ENCODE results near the gene MIA. TPM values are rescaled to one million over a fixed set of nuclear protein-coding genes. Genes with fewer than 3 reads are reported as not detected.

The MIA gene
- total and polyA plus RNA-seq, 2 donors (not counting 1 experiment from before 2014, with no cell fraction given), result 0.99 TPM; not detected in 1

- Histone ChIP-seq H3K9ac (ENCODE audit: insufficient read depth, low read length) (no peak overlapping the region), H3K4me3 (replicated peaks in 1 of 4; ENCODE audit: control extremely low read depth in 1 of 4, insufficient read depth in 1 of 4, low read depth in 3 of 4, low read length in 4 of 4) (no peak overlapping the region), H3K79me2 (ENCODE audit: control insufficient read depth, insufficient read depth, low read length) (no peaks in the 10 kb centered on the region), H2AFZ (ENCODE audit: low read length) (no peak overlapping the region), H3K4me2 (ENCODE audit: extremely low read depth, insufficient read depth, low read length) (no peak overlapping the region), H3K36me3 (ENCODE audit: control insufficient read depth, insufficient read depth, low read length) (peaks cover 10% of the 10 kb centered on the region), H4K20me1 (ENCODE audit: control insufficient read depth, extremely low read depth, insufficient read depth, low read length) (no peaks in the 10 kb centered on the region), H3K9me3 (ENCODE audit: control insufficient read depth, insufficient read depth, low read depth, low read length) (no peaks in the 10 kb centered on the region), H3K27ac (ENCODE audit: insufficient read depth, low read length) (no peak overlapping the region), H3K27me3 (ENCODE audit: control insufficient read depth, insufficient read depth, low read length) (no peaks in the 10 kb centered on the region), H3K4me1 (ENCODE audit: control insufficient read depth, extremely low read depth, insufficient read depth, low read length) (no peaks in the 10 kb centered on the region)
- DNase-seq (ENCODE audit: low read depth in 2 of 2), result no peak
- TF ChIP-seq CTCF (conservative IDR thresholded peaks at IDR 0.05 in 1 of 2, IDR thresholded peaks at IDR 0.05 in 1 of 2; ENCODE audit: low read depth in 1 of 2, low read length in 2 of 2) (no peak), EZH2 (IDR thresholded peaks at IDR 0.05; ENCODE audit: low read length, missing control alignments) (no peak)
These were observed 32.8 kb upstream of the MIA start for GRCh38 chr19:40742477-40742876.

DNA sequence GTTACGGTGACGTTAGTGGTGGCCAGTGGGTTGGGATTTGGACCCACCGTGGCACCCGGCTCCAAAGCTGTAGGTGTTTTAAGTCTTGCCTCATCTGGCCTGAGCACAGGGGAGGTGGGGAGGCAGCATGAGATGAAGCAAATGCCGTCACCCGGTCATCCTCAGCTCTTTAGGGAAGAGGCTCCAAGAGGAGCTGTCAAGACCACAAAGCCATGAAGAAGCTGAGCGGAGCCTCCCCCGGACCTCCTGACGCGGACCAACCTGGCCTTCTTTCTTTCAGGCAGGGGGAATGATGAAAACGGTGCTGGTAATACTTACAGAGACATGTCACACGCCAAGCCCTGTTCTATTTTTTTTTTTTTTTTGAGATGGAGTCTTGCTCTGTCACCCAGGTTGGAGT lies 32.4 kb upstream of the MIA start:
- Histone ChIP-seq H3K79me2 (ENCODE audit: control insufficient read depth, insufficient read depth, low read length) (no peaks in the 10 kb centered on the region), H3K27me3 (ENCODE audit: control insufficient read depth, insufficient read depth, low read length) (no peaks in the 10 kb centered on the region)

DNA sequence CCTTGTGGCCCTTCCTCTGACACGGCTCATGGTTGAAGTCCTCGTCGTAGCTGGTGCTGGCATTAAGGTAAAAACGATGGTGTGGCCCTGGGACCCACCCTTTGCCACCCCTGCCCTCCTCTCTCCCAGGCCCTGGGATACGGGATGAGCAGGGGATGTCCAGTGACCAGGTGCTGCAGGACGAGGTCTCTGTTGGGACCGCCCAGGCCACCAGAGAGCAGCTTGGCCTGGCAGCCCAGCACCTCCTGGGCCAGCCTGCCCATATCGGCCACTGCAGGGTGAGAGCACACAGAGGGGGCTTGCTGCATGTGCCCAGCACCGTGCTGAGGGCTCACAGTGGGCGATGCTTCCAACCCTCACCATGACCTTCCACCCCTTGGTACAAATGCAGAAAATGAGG lies 31.4 kb upstream of the MIA start:
- Histone ChIP-seq H3K27me3 (ENCODE audit: control insufficient read depth, insufficient read depth, low read length) (no peaks in the 10 kb centered on the region), H3K4me3 (replicated peaks in 1 of 4; ENCODE audit: control extremely low read depth in 1 of 4, insufficient read depth in 1 of 4, low read depth in 3 of 4, low read length in 4 of 4) (no peak overlapping the region), H4K20me1 (ENCODE audit: control insufficient read depth, extremely low read depth, insufficient read depth, low read length) (no peaks in the 10 kb centered on the region), H3K36me3 (ENCODE audit: control insufficient read depth, insufficient read depth, low read length) (peaks cover 10% of the 10 kb centered on the region), H3K27ac (ENCODE audit: insufficient read depth, low read length) (no peak overlapping the region), H3K4me2 (ENCODE audit: extremely low read depth, insufficient read depth, low read length) (no peak overlapping the region), H3K79me2 (ENCODE audit: control insufficient read depth, insufficient read depth, low read length) (no peaks in the 10 kb centered on the region), H3K9me3 (ENCODE audit: control insufficient read depth, insufficient read depth, low read depth, low read length) (no peaks in the 10 kb centered on the region), H3K4me1 (ENCODE audit: control insufficient read depth, extremely low read depth, insufficient read depth, low read length) (no peaks in the 10 kb centered on the region), H3K9ac (ENCODE audit: insufficient read depth, low read length) (no peak overlapping the region), H2AFZ (ENCODE audit: low read length) (no peak overlapping the region)
- TF ChIP-seq EZH2 (IDR thresholded peaks at IDR 0.05; ENCODE audit: low read length, missing control alignments) (no peak), CTCF (conservative IDR thresholded peaks at IDR 0.05 in 1 of 2, IDR thresholded peaks at IDR 0.05 in 1 of 2; ENCODE audit: low read depth in 1 of 2, low read length in 2 of 2) (no peak)
- DNase-seq (ENCODE audit: low read depth in 2 of 2), result no peak

More for the DNA sequence above, 32.4 kb upstream of the MIA start:
- TF ChIP-seq EZH2 (IDR thresholded peaks at IDR 0.05; ENCODE audit: low read length, missing control alignments), result no peak
- Histone ChIP-seq H3K4me1 (ENCODE audit: control insufficient read depth, extremely low read depth, insufficient read depth, low read length) (no peaks in the 10 kb centered on the region), H4K20me1 (ENCODE audit: control insufficient read depth, extremely low read depth, insufficient read depth, low read length) (no peaks in the 10 kb centered on the region), H3K4me2 (ENCODE audit: extremely low read depth, insufficient read depth, low read length) (no peak overlapping the region), H3K9me3 (ENCODE audit: control insufficient read depth, insufficient read depth, low read depth, low read length) (no peaks in the 10 kb centered on the region), H3K9ac (ENCODE audit: insufficient read depth, low read length) (no peak overlapping the region), H2AFZ (ENCODE audit: low read length) (no peak overlapping the region), H3K27ac (ENCODE audit: insufficient read depth, low read length) (no peak overlapping the region), H3K4me3 (replicated peaks in 1 of 4; ENCODE audit: control extremely low read depth in 1 of 4, insufficient read depth in 1 of 4, low read depth in 3 of 4, low read length in 4 of 4) (no peak overlapping the region), H3K36me3 (ENCODE audit: control insufficient read depth, insufficient read depth, low read length) (peaks cover 10% of the 10 kb centered on the region)
- no peak for DNase-seq (ENCODE audit: low read depth in 2 of 2)

Measured in fibroblast of lung (primary cell).